Panc1 (cell line): Measurements from ENCODE around the gene SLC9A6. TPM values are rescaled to one million over a fixed set of nuclear protein-coding genes. Genes with fewer than 3 reads are reported as not detected.

Experiments used
- ATAC-seq: fragments of 200-7000 bp; cut with Tn5 transposase; 2 replicates; pipeline ENCODE4 v1.9.1; 2020; ENCODE audit warnings: mild to moderate bottlenecking, moderate library complexity
- BruUV-seq: library from RNA; stranded (reverse); fragments of 400-500 nt; replicated peaks from 2 replicates; lab custom pipeline; 2021; lab: Mats Ljungman, UMichigan
- CTCF ChIA-PET: fragments of 300-600 bp; sonication (Branson Sonifier 250); formaldehyde crosslinking; loops from one replicate; lab custom pipeline; 2022; ENCODE audit warnings: antibody characterized with exemption; lab: Charles Lee
- POLR2A ChIA-PET: fragments of 300-600 bp; sonication (Branson Sonifier 250); formaldehyde crosslinking; loops from one replicate; lab custom pipeline; 2022; ENCODE audit warnings: antibody characterized with exemption; lab: Charles Lee
- DNase-seq: peaks from one replicate; pipeline ENCODE4 v3.0.0-alpha.2; 2010; ENCODE audit warnings: low read depth, low spot score
- H3K27ac ChIP-seq: 2 replicates; pipeline ENCODE4 v1.5.1; 2011; ENCODE audit warnings: mild to moderate bottlenecking, low read length, inconsistent platforms
- H3K27me3 ChIP-seq: fragments of 200-500 bp; sonication (Bioruptor generic); 2 replicates; pipeline ENCODE4 v1.6.0; 2014; ENCODE audit warnings: low read length, inconsistent platforms; ENCODE audit not compliant: control insufficient read depth, insufficient read depth
- H3K36me3 ChIP-seq: fragments of 200-500 bp; sonication (Bioruptor generic); 2 replicates; pipeline ENCODE4 v1.5.1; 2014; ENCODE audit warnings: inconsistent platforms, mild to moderate bottlenecking, low read length, moderate library complexity; ENCODE audit not compliant: control insufficient read depth, insufficient read depth
- H3K4me1 ChIP-seq: 2 replicates; pipeline ENCODE4 v1.5.1; 2011; ENCODE audit warnings: inconsistent platforms, mild to moderate bottlenecking, low read length, moderate library complexity; ENCODE audit not compliant: control insufficient read depth, insufficient read depth
- H3K4me3 ChIP-seq, 2 experiments: 2 replicates each; pipeline ENCODE4 v1.5.1; 2011 to 2012; ENCODE audit warnings: low read depth in 2 of 2, low read length in 2 of 2, mild to moderate bottlenecking in 2 of 2, inconsistent platforms in 1 of 2, moderate library complexity in 1 of 2
- H3K9me3 ChIP-seq: fragments of 200-500 bp; sonication (Bioruptor generic); 2 replicates; pipeline ENCODE4 v1.5.1; 2014; ENCODE audit warnings: low read depth, mild to moderate bottlenecking, inconsistent platforms, low read length, moderate library complexity; ENCODE audit not compliant: control insufficient read depth, insufficient read depth
- CTCF ChIP-seq: fragments of 450-650 bp; IDR thresholded peaks from 2 replicates; pipeline ENCODE4 v1.5.1; 2017; ENCODE audit warnings: mild to moderate bottlenecking
- POLR2AphosphoS5 ChIP-seq: IDR thresholded peaks from 2 replicates; pipeline ENCODE4 v1.6.1; 2012; ENCODE audit warnings: mild to moderate bottlenecking, low read depth, low read length, moderate library complexity
- REST ChIP-seq, 2 experiments: IDR thresholded peaks; 2 replicates each; pipeline ENCODE4 v1.6.1; 2011 to 2012; ENCODE audit warnings: low read depth in 2 of 2, control low read depth in 1 of 2, low read length in 1 of 2, mild to moderate bottlenecking in 1 of 2, moderate library complexity in 1 of 2; ENCODE audit not compliant: insufficient read depth in 1 of 2
- SIN3A ChIP-seq: IDR thresholded peaks from 2 replicates; pipeline ENCODE4 v1.6.1; 2012; ENCODE audit warnings: low read depth, mild to moderate bottlenecking, low read length, moderate library complexity, borderline replicate concordance; ENCODE audit not compliant: insufficient read depth
- TCF7L2 ChIP-seq: IDR thresholded peaks from 2 replicates; pipeline ENCODE4 v1.6.1; 2011; ENCODE audit warnings: mild to moderate bottlenecking, low read depth, low read length, inconsistent platforms
- in situ Hi-C: cut with HindIII; loops from 2 replicates; pipeline ENCODE4 v1.10.0; 2016; ENCODE audit warnings: low sequenced_read_pairs, low pct_unique_long_range_greater_than_20kb
- intact Hi-C: fragments of 100-400 bp; cut with micrococcal nuclease; formaldehyde crosslinking; loops from one replicate; pipeline ENCODE4 v1.10.0; 2022; ENCODE audit not compliant: unreplicated experiment
- total RNA-seq: library from RNA; stranded (reverse); gene quantifications from one replicate; pipeline ENCODE4 v1.2.1, GENCODE V29; 2021; ENCODE audit not compliant: unreplicated experiment

The SLC9A6 gene
- total RNA-seq, 1 experiment from 2014 or later, result 22.0 TPM

GRCh38 chrX:136030303-136031191 lies 45.3 kb downstream of the SLC9A6 start:
- Histone ChIP-seq H3K9me3 (no peaks in the 10 kb centered on the region), H3K27ac (no peak overlapping the region), H3K36me3 (0 out of 2 replicates have a peak, but pooled peaks cover 3% of the 10 kb centered on the region), H3K4me1 (no peaks in the 10 kb centered on the region), H3K4me3 (no peak overlapping the region), H3K27me3 (no peaks in the 10 kb centered on the region)
- DNase-seq, result no peak
- no peak for ATAC-seq
- in situ Hi-C loops (no loop called here), intact Hi-C loops (no loop called here)
- BruUV-seq, result no TSS peak
- ChIA-PET CTCF (no interaction called here), POLR2A (no interaction called here)
- TF ChIP-seq POLR2AphosphoS5 (no peak), SIN3A (no peak), CTCF (no peak)

DNA sequence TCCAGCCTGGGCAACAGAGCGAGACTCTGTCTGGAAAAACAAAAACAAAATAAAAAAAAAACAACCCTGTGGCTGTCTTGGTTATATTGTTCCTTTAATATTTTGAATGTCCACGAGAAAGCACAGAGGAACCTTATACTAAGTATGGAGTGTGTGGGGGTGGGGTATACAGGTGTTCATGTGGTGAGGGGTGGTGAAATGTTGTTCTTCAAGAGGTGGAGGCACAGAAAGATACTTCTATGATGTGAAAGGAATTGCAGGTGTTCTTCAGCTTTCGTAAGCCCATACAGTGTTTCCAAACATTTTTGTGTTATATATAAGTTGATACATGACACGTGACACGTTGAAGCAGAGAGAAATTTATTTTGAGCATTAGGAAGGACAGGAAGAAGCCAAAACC lies 46.4 kb downstream of the SLC9A6 start:
- ATAC-seq, result no peak
- no peak overlapping the region for H3K4me3 ChIP-seq
- no peak for DNase-seq
- no peaks in the 10 kb centered on the region for H3K4me1 ChIP-seq
- ChIA-PET CTCF (no interaction called here), POLR2A (no interaction called here)
- BruUV-seq, result no TSS peak
- 0 out of 2 replicates have a peak, but pooled peaks cover 3% of the 10 kb centered on the region for H3K36me3 ChIP-seq
- TF ChIP-seq REST (IDR thresholded peaks at IDR 0.05; ENCODE audit: insufficient read depth in 1 of 2, low read depth in 2 of 2, low read length in 1 of 2) (no peak), CTCF (no peak), TCF7L2 (no peak), SIN3A (no peak), POLR2AphosphoS5 (no peak)
- intact Hi-C loops (no loop called here), in situ Hi-C loops (no loop called here)
- H3K9me3 ChIP-seq, result no peaks in the 10 kb centered on the region
- H3K27ac ChIP-seq, result no peak overlapping the region
- H3K27me3 ChIP-seq, result no peaks in the 10 kb centered on the region
